GM18502 (cell line): ENCODE measurements around the gene WDR27.

Experiments used
- ATAC-seq: cut with Tn5 transposase; IDR thresholded peaks from one replicate; pipeline ENCODE4 v1.9.1; 2021; ENCODE audit warnings: mild to moderate bottlenecking; ENCODE audit not compliant: unreplicated experiment, poor library complexity

WDR27 gene

DNA sequence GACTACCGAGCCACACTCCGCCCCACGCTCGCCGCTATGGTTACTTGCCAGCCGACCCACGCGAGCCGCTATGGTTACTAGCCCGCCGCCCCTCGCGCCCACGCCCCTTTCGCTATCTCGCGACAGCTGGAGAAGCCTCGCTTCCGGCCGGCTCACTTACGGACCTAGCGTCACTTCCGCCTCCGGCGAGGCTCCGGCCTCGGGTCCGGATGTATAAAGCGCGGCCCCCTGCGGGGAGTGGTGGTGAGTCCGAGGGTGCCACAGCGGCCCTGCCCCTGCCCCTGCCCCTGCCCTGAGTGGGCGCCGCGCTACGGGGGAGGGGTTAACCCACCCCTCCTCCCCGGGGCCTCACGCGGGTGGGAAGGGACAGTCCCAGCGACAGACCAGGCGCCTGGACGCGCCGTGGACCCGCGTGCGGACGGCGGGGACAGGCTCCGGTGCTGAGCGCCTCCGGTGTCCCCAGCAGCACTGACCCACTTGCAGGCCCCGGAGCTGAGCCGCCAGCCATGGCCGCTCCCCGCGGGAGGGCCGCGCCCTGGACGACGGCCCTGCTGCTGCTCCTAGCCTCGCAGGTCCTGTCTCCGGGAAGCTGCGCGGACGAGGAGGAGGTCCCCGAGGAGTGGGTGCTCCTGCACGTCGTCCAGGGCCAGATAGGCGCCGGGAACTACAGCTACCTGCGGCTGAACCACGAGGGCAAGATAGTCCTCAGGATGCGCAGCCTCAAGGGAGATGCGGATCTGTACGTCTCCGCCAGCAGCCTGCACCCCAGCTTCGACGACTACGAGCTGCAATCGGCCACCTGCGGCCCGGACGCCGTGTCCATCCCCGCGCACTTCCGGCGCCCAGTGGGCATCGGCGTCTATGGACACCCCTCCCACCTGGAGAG lies at the start of gene WDR27, which contains the start of gene C6orf120:
TSS of gene WDR27 (minus strand) at position 76 of the 886 bp plus-strand sequence. CDS start 13,024 bp downstream, outside the sequence.
TSS of gene C6orf120 (plus strand) at position 173 of the 886 bp plus-strand sequence. CDS start at position 507, 334 bp downstream.
- ATAC-seq = peak; percentile 93

DNA sequence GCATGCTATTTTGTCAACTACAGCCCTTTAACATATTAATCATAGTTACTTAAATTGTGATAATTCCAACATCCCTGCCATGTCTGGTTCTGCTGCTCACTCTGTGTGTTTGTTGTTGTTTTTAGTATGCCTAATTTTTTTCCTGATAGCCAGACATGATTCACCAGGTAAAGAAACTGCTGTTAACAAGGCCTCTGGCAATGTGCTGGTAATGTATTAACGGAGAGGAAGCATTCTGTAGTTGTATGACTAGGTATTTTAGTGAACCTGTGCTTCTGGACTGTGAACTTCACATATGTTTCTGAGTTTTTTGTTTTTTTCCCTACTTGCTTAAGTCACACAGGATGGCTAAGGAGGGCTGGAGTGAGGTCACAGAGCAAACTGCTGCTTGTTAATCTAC lies 44.7 kb upstream of the WDR27 start:
- no peak for ATAC-seq

- no peak for ATAC-seq
Measured at GRCh38 chr6:169745405-169745804, 43.6 kb upstream of the WDR27 start.

DNA sequence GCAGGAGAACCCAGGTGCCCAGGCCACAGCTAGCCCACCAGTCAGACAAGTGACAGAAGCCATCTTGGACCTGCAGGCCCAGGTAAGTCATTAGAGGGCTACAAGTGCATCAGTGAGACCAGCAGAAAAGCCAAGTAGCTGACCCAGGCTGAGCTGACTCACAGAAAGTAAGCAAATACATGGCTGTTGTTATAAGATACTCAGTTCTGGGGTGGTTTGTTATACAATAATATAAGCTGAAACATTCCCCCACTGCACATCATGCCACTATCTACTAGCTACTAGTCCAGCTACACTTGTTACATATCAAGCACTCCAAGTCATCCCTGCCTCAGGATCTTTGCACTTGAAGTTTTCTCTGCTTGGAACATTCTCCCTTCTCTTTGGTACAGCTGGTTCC lies 39.5 kb upstream of the WDR27 start:
- no peak for ATAC-seq

GRCh38 chr6:169738976-169739529 lies 37.2 kb upstream of the WDR27 start:
- ATAC-seq = no peak

DNA sequence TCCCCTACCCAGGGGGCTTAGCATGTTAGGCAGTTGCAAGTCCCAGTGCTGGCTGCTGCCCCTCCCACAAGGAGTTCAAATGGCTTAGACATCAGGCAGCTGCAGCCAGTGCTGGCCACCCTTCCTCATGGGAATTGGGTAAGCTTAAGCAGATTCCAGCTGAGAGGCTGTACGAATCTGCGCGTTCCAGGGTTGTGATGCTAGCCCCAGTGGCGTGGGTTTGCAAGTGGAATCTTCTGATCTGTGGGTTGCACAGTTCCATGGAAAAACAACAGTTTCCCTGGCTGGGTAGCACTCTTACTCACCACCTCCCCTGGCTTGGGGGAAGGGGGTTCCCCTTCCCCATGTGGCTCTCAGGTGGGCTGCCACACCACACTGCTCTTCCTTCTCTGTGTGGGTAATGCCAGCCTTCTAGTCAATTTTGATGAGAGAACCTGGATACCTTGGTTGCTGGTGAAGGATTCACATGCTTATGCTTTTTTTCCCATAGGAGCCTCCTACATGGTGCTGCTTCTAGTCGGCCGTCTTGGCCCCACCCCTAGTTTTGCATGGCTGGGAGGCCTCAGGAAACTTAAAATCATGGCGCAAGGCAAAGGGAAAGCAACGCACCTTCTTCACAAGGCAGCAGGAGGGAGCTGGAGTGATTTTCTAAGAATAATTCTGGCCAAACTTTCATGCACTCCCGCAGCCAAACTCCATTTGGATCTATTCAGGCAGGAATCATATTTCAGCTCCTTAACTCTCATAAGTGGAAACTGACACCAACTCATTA lies 36.6 kb upstream of the WDR27 start:
- no peak for ATAC-seq

DNA sequence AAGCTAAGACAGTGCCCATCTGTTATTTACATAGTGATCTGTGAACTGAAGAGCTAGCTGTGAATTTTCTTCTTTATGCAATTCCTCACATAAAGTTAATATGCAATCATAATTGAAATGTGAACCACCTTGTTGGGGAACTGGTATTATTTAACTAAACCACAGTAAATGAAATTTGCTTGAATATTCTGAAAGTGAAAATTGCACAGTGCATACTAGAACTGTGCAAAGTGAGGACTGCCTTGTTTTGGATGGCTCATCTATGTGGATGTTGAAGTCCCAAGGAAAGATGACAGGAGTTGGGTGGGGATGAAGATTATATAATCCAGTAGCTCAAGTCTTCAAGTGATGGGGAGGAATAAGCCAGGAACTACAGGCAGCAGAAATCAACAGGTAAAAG lies 28.1 kb upstream of the WDR27 start:
- ATAC-seq = no peak

GRCh38 chr6:169726963-169727362 lies 25.1 kb upstream of the WDR27 start:
- no peak for ATAC-seq

GRCh38 chr6:169726049-169726400 lies 24.2 kb upstream of the WDR27 start:
- ATAC-seq = no peak

- peak; percentile 15 for ATAC-seq
Measured at GRCh38 chr6:169725125-169726048, 23.6 kb upstream of the WDR27 start.

DNA sequence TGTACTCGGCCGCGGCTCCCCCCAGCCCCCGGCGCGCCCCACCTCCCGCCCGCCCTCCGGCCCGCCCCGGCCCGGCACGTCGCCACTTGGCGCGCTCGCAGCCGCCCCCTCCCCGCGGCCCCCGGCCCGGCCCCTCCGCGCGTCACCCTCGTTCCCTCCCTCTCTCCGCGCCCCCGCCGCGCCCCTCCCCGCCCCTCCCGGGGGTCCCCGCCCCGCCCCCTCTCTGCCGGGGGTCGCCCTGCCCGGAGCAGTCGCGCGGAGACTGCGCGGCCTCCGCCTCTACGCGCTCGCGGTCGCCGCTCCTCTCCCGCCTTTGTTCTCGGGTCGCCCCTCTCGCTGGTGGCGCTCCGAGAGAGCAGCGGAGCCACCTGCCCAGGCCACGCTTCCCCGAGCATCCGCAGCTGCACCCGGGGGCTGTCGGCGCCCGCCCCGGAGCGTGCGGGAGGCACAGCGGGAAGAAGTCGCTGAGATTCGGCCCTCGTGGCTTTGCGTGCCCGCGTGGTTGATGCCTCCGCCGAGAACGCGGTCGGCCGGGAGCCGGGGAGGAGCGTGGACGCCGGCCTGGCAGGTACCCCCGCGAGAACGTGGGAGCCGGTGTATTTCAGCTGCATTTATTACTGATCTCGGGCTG lies 22.8 kb upstream of the WDR27 start, which contains the start of gene PHF10:
TSS of gene PHF10 (minus strand) at position 7 of the 631 bp plus-strand sequence. CDS start 569 bp downstream, outside the sequence.
- ATAC-seq = peak; percentile 45

DNA sequence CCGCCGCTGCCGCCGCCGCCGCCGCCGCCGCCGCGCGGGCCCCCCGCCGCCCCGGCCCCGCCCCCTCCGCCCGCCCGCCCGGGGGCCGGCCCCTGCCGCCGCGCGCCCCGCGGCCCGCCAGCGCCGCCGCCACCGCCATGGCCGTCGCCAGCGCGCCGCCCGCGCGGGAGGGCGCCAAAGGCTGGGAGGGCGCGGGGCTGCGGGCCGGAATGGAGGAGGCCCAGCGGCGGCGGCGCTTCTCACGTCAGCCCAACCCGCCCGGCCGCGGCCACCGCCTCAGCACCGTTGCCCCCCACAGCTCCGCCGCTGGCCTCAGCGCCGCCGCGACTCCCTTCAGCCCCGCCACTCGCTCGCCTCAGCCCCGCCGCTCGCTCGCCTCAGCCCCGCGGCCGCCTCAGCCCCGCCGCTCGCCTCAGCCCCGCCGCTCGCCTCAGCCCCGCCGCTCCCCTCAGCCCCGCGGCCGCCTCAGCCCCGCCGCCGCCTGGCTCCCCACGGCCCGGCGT lies 22.2 kb upstream of the WDR27 start:
- ATAC-seq = peak; percentile 42

DNA sequence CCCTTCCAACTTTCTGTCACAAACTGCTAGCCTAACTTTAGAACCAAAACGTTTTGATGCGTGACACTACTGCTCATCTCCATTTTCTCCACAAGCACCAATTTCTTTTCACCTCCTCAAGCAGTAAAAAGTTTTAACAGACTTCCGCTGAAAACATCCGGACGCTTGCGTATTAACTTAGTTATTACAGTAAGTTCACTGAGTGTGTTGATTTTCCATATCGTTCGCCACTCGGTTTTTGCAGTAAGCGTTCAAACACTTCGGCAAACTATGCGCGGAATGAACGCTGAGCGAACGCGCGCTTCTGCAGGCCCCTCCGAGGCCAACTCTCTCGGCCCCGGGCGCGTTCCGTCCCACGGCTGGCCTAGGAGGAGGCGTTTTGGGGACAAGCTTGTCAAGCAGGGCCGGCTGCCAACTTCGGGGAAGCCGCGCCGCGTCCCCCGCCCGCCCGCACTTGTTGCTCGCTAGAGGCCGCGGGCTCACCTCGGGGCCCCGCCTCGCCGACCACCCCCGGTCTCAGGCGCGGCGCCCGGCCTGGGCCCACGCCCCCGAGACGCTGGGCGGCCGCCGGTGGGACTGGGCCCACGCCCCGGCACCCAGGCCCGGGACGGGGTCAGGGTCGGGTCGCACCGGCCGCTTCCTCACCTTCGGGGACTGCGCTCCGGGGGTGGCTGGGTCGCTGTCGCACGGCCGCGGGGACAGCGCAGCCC lies 21.5 kb upstream of the WDR27 start:
- ATAC-seq = peak; percentile 44

DNA sequence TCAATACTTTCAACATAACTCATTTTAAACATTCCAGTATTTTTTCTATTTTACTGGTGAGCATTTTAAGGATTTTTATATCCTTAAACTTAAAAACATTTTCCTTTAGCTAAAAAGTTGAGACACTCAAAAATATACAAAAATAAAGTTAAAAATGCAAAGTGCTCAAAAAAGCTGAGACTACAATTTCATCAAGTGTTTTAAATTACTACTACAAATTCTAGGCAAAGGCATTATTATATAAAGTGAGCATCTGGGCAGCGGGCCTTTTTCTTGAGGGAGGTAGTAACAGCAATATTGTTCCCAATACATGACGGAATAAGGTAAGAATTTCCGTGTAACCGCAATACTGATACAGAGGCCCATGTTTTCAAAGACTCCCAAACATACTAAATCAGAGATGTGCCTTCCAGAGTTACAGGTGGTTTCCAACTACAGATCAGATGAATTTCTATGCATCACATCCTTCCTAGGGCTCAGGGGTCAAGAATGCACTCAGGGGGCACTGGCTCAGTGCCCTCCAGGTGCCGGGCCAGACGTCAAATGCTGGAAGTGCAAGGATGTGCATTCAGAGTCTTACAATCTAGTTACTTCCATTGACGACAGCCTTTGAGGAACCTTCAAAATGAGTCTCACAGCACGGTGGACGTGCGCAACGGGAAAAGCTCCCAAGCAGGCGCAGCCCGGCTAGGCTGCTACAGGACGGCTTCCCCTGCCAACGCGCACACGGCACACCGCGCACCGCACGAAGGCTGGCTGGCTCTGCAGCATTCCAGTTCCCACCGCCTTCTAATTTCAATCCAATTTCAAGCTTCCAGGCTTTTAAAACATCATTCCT lies 20.8 kb upstream of the WDR27 start:
- ATAC-seq = peak; percentile 29

- no peak for ATAC-seq
Measured at GRCh38 chr6:169720207-169720855, 18.5 kb upstream of the WDR27 start.

DNA sequence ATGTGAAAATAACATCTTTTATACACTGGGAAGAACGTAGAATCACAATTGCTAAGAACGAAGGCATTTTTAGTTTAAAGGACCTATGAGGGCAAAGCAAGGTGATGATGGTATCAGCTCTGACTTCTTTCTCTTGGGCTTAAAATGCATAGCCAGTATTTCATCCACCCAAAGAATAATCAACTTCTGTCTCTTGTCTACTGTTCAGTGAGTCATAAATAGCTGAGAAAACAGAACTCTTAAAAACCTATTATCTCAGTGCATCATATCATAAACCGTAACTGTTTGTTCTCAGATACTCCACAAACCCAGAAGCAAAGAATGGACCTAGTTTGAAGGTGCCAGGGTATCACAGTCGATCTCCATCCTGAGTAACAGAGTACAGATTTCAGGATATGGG lies 17.3 kb upstream of the WDR27 start:
- no peak for ATAC-seq

GRCh38 chr6:169714595-169714994 lies 12.8 kb upstream of the WDR27 start:
- no peak for ATAC-seq
